Measurements from ENCODE around the gene SNAI3.

Gene SNAI3

GRCh38 chr16:88636488-88637265 lies 49.6 kb downstream of the SNAI3 start:
- Mint-ChIP-seq H3K27ac (no peak overlapping the region), H3K36me3 (peaks cover 3% of the 10 kb centered on the region), H3K27me3 (no peaks in the 10 kb centered on the region), H3K4me3 (peak overlapping the region; percentile 51), H3K4me1 (ENCODE audit: low read depth) (peaks cover 40% of the 10 kb centered on the region), H3K9me3 (ENCODE audit: low read depth) (no peaks in the 10 kb centered on the region)

- Mint-ChIP-seq H3K27me3 (no peaks in the 10 kb centered on the region), H3K36me3 (peaks cover 3% of the 10 kb centered on the region), H3K4me1 (ENCODE audit: low read depth) (peaks cover 37% of the 10 kb centered on the region), H3K9me3 (ENCODE audit: low read depth) (no peaks in the 10 kb centered on the region), H3K27ac (no peak overlapping the region), H3K4me3 (peak overlapping the region; percentile 41)
These were observed 50.5 kb downstream of the SNAI3 start for GRCh38 chr16:88635671-88636319.

GRCh38 chr16:88634994-88635670 lies 51.2 kb downstream of the SNAI3 start:
- Mint-ChIP-seq H3K27ac (no peak overlapping the region), H3K9me3 (ENCODE audit: low read depth) (no peaks in the 10 kb centered on the region), H3K27me3 (no peaks in the 10 kb centered on the region), H3K4me1 (ENCODE audit: low read depth) (peaks cover 31% of the 10 kb centered on the region), H3K36me3 (peaks cover 3% of the 10 kb centered on the region), H3K4me3 (peak overlapping the region; percentile 73)

- H3K4me1 Mint-ChIP-seq (ENCODE audit: low read depth) = peaks cover 28% of the 10 kb centered on the region
- H3K27me3 Mint-ChIP-seq = no peaks in the 10 kb centered on the region
- peak overlapping the region; percentile 47 for H3K4me3 Mint-ChIP-seq
- H3K9me3 Mint-ChIP-seq (ENCODE audit: low read depth) = no peaks in the 10 kb centered on the region
- no peak overlapping the region for H3K27ac Mint-ChIP-seq
- peaks cover 3% of the 10 kb centered on the region for H3K36me3 Mint-ChIP-seq
These were observed 51.9 kb downstream of the SNAI3 start for GRCh38 chr16:88634141-88634993.

- Mint-ChIP-seq H3K4me3 (peak overlapping the region; percentile 59), H3K9me3 (ENCODE audit: low read depth) (no peaks in the 10 kb centered on the region), H3K27me3 (no peaks in the 10 kb centered on the region), H3K36me3 (peaks cover 3% of the 10 kb centered on the region), H3K4me1 (ENCODE audit: low read depth) (peaks cover 27% of the 10 kb centered on the region), H3K27ac (no peak overlapping the region)
These were observed 52.6 kb downstream of the SNAI3 start for GRCh38 chr16:88633684-88634140.

GRCh38 chr16:88632587-88632930 lies 53.7 kb downstream of the SNAI3 start:
- Mint-ChIP-seq H3K4me3 (no peak overlapping the region), H3K4me1 (ENCODE audit: low read depth) (peaks cover 18% of the 10 kb centered on the region), H3K36me3 (peaks cover 3% of the 10 kb centered on the region), H3K27ac (no peak overlapping the region), H3K27me3 (no peaks in the 10 kb centered on the region), H3K9me3 (ENCODE audit: low read depth) (no peaks in the 10 kb centered on the region)

- Mint-ChIP-seq H3K27me3 (no peaks in the 10 kb centered on the region), H3K4me3 (no peak overlapping the region), H3K27ac (no peak overlapping the region), H3K4me1 (ENCODE audit: low read depth) (peaks cover 13% of the 10 kb centered on the region), H3K36me3 (peaks cover under 1% of the 10 kb centered on the region), H3K9me3 (ENCODE audit: low read depth) (no peaks in the 10 kb centered on the region)
These were observed 54.3 kb downstream of the SNAI3 start for GRCh38 chr16:88631920-88632586.

GRCh38 chr16:88631384-88631783 lies 54.9 kb downstream of the SNAI3 start:
- Mint-ChIP-seq H3K4me3 (no peak overlapping the region), H3K9me3 (ENCODE audit: low read depth) (no peaks in the 10 kb centered on the region), H3K27ac (no peak overlapping the region), H3K4me1 (ENCODE audit: low read depth) (peaks cover 12% of the 10 kb centered on the region), H3K27me3 (no peaks in the 10 kb centered on the region), H3K36me3 (no peaks in the 10 kb centered on the region)

- Mint-ChIP-seq H3K36me3 (no peaks in the 10 kb centered on the region), H3K4me3 (no peak overlapping the region), H3K9me3 (ENCODE audit: low read depth) (no peaks in the 10 kb centered on the region), H3K4me1 (ENCODE audit: low read depth) (peaks cover 9% of the 10 kb centered on the region), H3K27ac (no peak overlapping the region), H3K27me3 (no peaks in the 10 kb centered on the region)
These were observed 55.4 kb downstream of the SNAI3 start for GRCh38 chr16:88630941-88631340.

GRCh38 chr16:88630433-88630832 lies 55.9 kb downstream of the SNAI3 start:
- Mint-ChIP-seq H3K4me1 (ENCODE audit: low read depth) (peaks cover 8% of the 10 kb centered on the region), H3K4me3 (no peak overlapping the region), H3K36me3 (no peaks in the 10 kb centered on the region), H3K27ac (no peak overlapping the region), H3K27me3 (no peaks in the 10 kb centered on the region), H3K9me3 (ENCODE audit: low read depth) (no peaks in the 10 kb centered on the region)

GRCh38 chr16:88629835-88630234 lies 56.5 kb downstream of the SNAI3 start:
- Mint-ChIP-seq H3K27ac (no peak overlapping the region), H3K36me3 (no peaks in the 10 kb centered on the region)

GRCh38 chr16:88628512-88628974 lies 57.8 kb downstream of the SNAI3 start:
- Mint-ChIP-seq H3K4me1 (ENCODE audit: low read depth) (peaks cover 4% of the 10 kb centered on the region), H3K27ac (no peak overlapping the region), H3K36me3 (no peaks in the 10 kb centered on the region)

More at GRCh38 chr16:88629835-88630234, 56.5 kb downstream of the SNAI3 start:
- H3K27me3 Mint-ChIP-seq = no peaks in the 10 kb centered on the region
- H3K4me1 Mint-ChIP-seq (ENCODE audit: low read depth) = peaks cover 4% of the 10 kb centered on the region
- H3K4me3 Mint-ChIP-seq = no peak overlapping the region
- no peaks in the 10 kb centered on the region for H3K9me3 Mint-ChIP-seq (ENCODE audit: low read depth)

More at GRCh38 chr16:88628512-88628974, 57.8 kb downstream of the SNAI3 start:
- Mint-ChIP-seq H3K4me3 (no peak overlapping the region), H3K27me3 (no peaks in the 10 kb centered on the region), H3K9me3 (ENCODE audit: low read depth) (no peaks in the 10 kb centered on the region)
